ENCODE results near the gene NUDT5. TPM values are rescaled to one million over a fixed set of nuclear protein-coding genes. Genes with fewer than 3 reads are reported as not detected.
A peak's percentile ranks its signal among the peaks of the same experiment; 100 is the strongest.
"Not testable (repeated sequence)": the region's sequence is repeated elsewhere in the genome, so short reads cannot be mapped to it uniquely, and the experiment has no call there.

The NUDT5 gene
- total RNA-seq, 1 donor from 2014 or later = 51.3 TPM

GRCh38 chr10:12205082-12205481 lies 9.4 kb upstream of the NUDT5 start:
- DNase-seq (ENCODE audit: low spot score) = no peak

- DNase-seq (ENCODE audit: low spot score) = no peak
These were observed 6.5 kb upstream of the NUDT5 start for GRCh38 chr10:12202226-12202625.

GRCh38 chr10:12201543-12201942 lies 5.9 kb upstream of the NUDT5 start:
- DNase-seq (ENCODE audit: low spot score) = no peak

- no peak for DNase-seq (ENCODE audit: low spot score)
These were observed 5.2 kb upstream of the NUDT5 start for GRCh38 chr10:12200850-12201249.

GRCh38 chr10:12198156-12198555 lies 2.5 kb upstream of the NUDT5 start:
- DNase-seq (ENCODE audit: low spot score) = no peak

- DNase-seq (ENCODE audit: low spot score) = no peak
These were observed 980 bp upstream of the NUDT5 start for GRCh38 chr10:12196531-12197211.

- DNase-seq (ENCODE audit: low spot score) = no peak
These were observed 449 bp downstream of the NUDT5 start for GRCh38 chr10:12195281-12195602.

GRCh38 chr10:12194752-12195271 lies 879 bp downstream of the NUDT5 start:
- DNase-seq (ENCODE audit: low spot score) = peak; percentile 41

- no peak for DNase-seq (ENCODE audit: low spot score)
These were observed 2.5 kb downstream of the NUDT5 start for GRCh38 chr10:12193193-12193592.

GRCh38 chr10:12191715-12192114 lies 4.0 kb downstream of the NUDT5 start:
- no peak for DNase-seq (ENCODE audit: low spot score)

- no peak for DNase-seq (ENCODE audit: low spot score)
These were observed 6.3 kb downstream of the NUDT5 start for GRCh38 chr10:12189426-12189825.

- DNase-seq (ENCODE audit: low spot score) = no peak
These were observed 7.0 kb downstream of the NUDT5 start for GRCh38 chr10:12188656-12189055.

GRCh38 chr10:12187321-12187905 lies 8.3 kb downstream of the NUDT5 start:
- DNase-seq (ENCODE audit: low spot score) = no peak

GRCh38 chr10:12186323-12186722 lies 9.4 kb downstream of the NUDT5 start:
- no peak for DNase-seq (ENCODE audit: low spot score)

GRCh38 chr10:12184165-12184564 lies 11.5 kb downstream of the NUDT5 start:
- no peak for DNase-seq (ENCODE audit: low spot score)

- no peak for DNase-seq (ENCODE audit: low spot score)
These were observed 14.5 kb downstream of the NUDT5 start for GRCh38 chr10:12181065-12181775.

- DNase-seq (ENCODE audit: low spot score) = no peak
These were observed 15.3 kb downstream of the NUDT5 start for GRCh38 chr10:12180221-12180974.

GRCh38 chr10:12179606-12180170 lies 16.0 kb downstream of the NUDT5 start:
- no peak for DNase-seq (ENCODE audit: low spot score)

GRCh38 chr10:12177642-12178041 lies 18.0 kb downstream of the NUDT5 start:
- no peak for DNase-seq (ENCODE audit: low spot score)

GRCh38 chr10:12171512-12171911 lies 24.2 kb downstream of the NUDT5 start:
- not testable (repeated sequence) for DNase-seq (ENCODE audit: low spot score)

GRCh38 chr10:12165999-12166775 lies 29.5 kb downstream of the NUDT5 start:
- no peak for DNase-seq (ENCODE audit: low spot score)
